Left lung (tissue), 10 donors: Measurements from ENCODE around the gene FEM1B. TPM values are rescaled to one million over a fixed set of nuclear protein-coding genes. Genes with fewer than 3 reads are reported as not detected.
A peak's percentile ranks its signal among the peaks of the same experiment; 100 is the strongest.

ENCODE experiments used
- ATAC-seq: fragments of 200-7000 bp; cut with Tn5 transposase; one replicate; pipeline ENCODE4 v1.9.1; 2020; ENCODE audit warnings: moderate library complexity
- DNase-seq, 4 donors: peaks; one replicate each; pipeline ENCODE4 v3.0.0-alpha.2; 2013 to 2020
- H3K27ac ChIP-seq, 2 donors: fragments of 200-600 bp; sonication (generic) in 1 of 2; one replicate each; pipeline versions ENCODE4 v1.5.0 to v1.8.0; 2020 to 2021
- H3K27me3 ChIP-seq, 2 donors: fragments of 200-600 bp; sonication (generic) in 1 of 2; one replicate each; pipeline versions ENCODE4 v1.5.0 to v1.8.0; 2020 to 2021
- H3K36me3 ChIP-seq, 2 donors: fragments of 200-600 bp; sonication (generic) in 1 of 2; one replicate each; pipeline versions ENCODE4 v1.5.0 to v1.8.0; 2020 to 2021
- H3K4me1 ChIP-seq, 2 donors: fragments of 200-600 bp; one replicate each; pipeline ENCODE4 v1.8.0; 2021
- H3K4me3 ChIP-seq, 2 donors: fragments of 200-600 bp; sonication (generic) in 1 of 2; one replicate each; pipeline versions ENCODE4 v1.5.0 to v1.8.0; 2020 to 2021; ENCODE audit warnings: mild to moderate bottlenecking in 1 of 2
- H3K9me3 ChIP-seq, 2 donors: fragments of 200-600 bp; sonication (generic) in 1 of 2; one replicate each; pipeline versions ENCODE4 v1.5.0 to v1.8.0; 2020 to 2021
- intact Hi-C, 2 donors: fragments of 100-400 bp; cut with DNase I; formaldehyde crosslinking; loops; one replicate each; pipeline versions ENCODE4 v1.11.2 to v1.14.2; 2022
- polyA plus RNA-seq, 6 donors: library from polyadenylated mRNA; unstranded; fragments of 120-200 nt; gene quantifications; one replicate each; pipeline ENCODE4 v1.2.1, GENCODE V29; 2013; ENCODE audit not compliant: insufficient read length in 6 of 6
- total RNA-seq, 2 donors: library from RNA; stranded (reverse); fragmentation: NEBNext Ultra II Directional; extraction: Animal tissue kit (Norgen Biotek cat#: 25700); gene quantifications; one replicate each; pipeline ENCODE4 v1.2.1, GENCODE V29; 2021
- TF ChIP-seq, protein P1 (sequence below), 2 donors: fragments of 200-600 bp; sonication (generic) in 1 of 2; IDR thresholded peaks; one replicate each; pipeline versions ENCODE4 v1.5.0 to v1.8.0; 2021; ENCODE audit warnings: antibody characterized with exemption in 2 of 2
- donor health status: DM: no; HTN: yes; CAD: no.
- donor health status: DM: no; HTN: no; CAD: no.

FEM1B gene
- total and polyA plus RNA-seq, 8 donors: 44.1 to 57.2 (median 50.4) TPM

DNA sequence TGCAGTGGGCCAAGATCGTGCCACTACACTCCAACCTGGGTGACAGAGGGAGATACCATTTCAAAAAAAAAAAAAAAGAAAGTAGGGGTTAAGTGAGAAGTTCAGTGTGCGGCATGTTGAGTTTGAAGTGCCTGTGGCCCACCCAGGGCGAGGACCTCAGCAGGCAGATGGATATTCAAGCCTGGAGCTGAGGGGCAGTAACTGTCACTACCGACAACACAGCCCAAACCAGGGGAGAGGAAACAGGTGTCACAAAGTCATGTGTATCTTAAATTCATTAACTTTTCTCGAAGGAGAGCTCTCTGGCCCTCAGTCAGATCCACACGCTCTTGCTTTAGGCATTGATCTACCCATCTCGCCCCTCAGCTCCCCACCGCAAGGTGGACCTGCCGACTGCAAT, 45.3 kb downstream of the FEM1B start:
- DNase-seq (no peak), ATAC-seq (no peak)
- Histone ChIP-seq H3K9me3 (no peaks in the 10 kb centered on the region), H3K4me3 (no peak overlapping the region), H3K27ac (no peak overlapping the region), H3K27me3 (peaks cover 0 to 13% of the 10 kb centered on the region in 2 donors), H3K4me1 (no peaks in the 10 kb centered on the region), H3K36me3 (no peaks in the 10 kb centered on the region)
- TF ChIP-seq, protein P1, sequence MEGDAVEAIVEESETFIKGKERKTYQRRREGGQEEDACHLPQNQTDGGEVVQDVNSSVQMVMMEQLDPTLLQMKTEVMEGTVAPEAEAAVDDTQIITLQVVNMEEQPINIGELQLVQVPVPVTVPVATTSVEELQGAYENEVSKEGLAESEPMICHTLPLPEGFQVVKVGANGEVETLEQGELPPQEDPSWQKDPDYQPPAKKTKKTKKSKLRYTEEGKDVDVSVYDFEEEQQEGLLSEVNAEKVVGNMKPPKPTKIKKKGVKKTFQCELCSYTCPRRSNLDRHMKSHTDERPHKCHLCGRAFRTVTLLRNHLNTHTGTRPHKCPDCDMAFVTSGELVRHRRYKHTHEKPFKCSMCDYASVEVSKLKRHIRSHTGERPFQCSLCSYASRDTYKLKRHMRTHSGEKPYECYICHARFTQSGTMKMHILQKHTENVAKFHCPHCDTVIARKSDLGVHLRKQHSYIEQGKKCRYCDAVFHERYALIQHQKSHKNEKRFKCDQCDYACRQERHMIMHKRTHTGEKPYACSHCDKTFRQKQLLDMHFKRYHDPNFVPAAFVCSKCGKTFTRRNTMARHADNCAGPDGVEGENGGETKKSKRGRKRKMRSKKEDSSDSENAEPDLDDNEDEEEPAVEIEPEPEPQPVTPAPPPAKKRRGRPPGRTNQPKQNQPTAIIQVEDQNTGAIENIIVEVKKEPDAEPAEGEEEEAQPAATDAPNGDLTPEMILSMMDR (IDR thresholded peaks at IDR 0.05): no peak
- intact Hi-C loops: no loop called here

- ATAC-seq (no peak), DNase-seq (no peak)
- no peaks in the 10 kb centered on the region for H3K9me3 ChIP-seq
- intact Hi-C loops: no loop called here
- no peaks in the 10 kb centered on the region for H3K36me3 ChIP-seq
- peaks cover 0 to 13% of the 10 kb centered on the region in 2 donors for H3K27me3 ChIP-seq
- TF ChIP-seq, protein P1 (IDR thresholded peaks at IDR 0.05): no peak
- H3K27ac ChIP-seq: no peak overlapping the region
- H3K4me3 ChIP-seq: no peak overlapping the region
- no peaks in the 10 kb centered on the region for H3K4me1 ChIP-seq
These were observed 48.2 kb downstream of the FEM1B start for GRCh38 chr15:68325726-68326125.

- TF ChIP-seq, protein P1 (IDR thresholded peaks at IDR 0.05): no peak
- ATAC-seq (peak; percentile 18), DNase-seq (no peak)
- Histone ChIP-seq H3K27me3 (peaks cover 0 to 13% of the 10 kb centered on the region in 2 donors), H3K4me3 (no peak overlapping the region), H3K4me1 (no peaks in the 10 kb centered on the region), H3K27ac (no peak overlapping the region), H3K36me3 (no peaks in the 10 kb centered on the region), H3K9me3 (no peaks in the 10 kb centered on the region)
- intact Hi-C loops: no loop called here
These were observed 49.3 kb downstream of the FEM1B start for GRCh38 chr15:68326711-68327354.

GRCh38 chr15:68328443-68328842, 50.9 kb downstream of the FEM1B start:
- Histone ChIP-seq H3K27me3 (peaks cover 0 to 13% of the 10 kb centered on the region in 2 donors), H3K4me3 (no peak overlapping the region), H3K27ac (no peak overlapping the region), H3K9me3 (no peaks in the 10 kb centered on the region), H3K36me3 (no peaks in the 10 kb centered on the region), H3K4me1 (no peaks in the 10 kb centered on the region)
- DNase-seq (no peak), ATAC-seq (no peak)
- TF ChIP-seq, protein P1 (IDR thresholded peaks at IDR 0.05): no peak
- intact Hi-C loops: no loop called here

DNA sequence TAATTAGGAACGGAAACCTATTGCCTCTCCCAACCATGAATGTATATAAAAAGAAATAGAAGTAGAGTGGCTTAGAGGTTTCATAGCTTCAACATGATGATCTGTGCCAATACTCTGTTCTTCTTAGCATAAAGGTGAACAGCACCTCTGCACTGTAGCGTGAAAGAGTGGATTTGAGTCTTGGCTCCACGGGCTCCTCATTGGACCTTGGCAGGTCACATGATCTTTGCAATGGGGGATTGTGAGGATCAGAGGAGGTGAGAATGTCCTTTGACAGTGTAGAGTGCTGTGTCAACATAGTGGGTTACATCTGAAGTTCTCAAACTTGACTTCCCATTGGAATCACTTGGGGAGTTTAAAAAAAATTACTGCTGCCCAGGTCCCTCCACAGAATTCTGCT, 51.4 kb downstream of the FEM1B start:
- Histone ChIP-seq H3K27ac (no peak overlapping the region), H3K9me3 (no peaks in the 10 kb centered on the region), H3K4me1 (peaks cover 0 to 5% of the 10 kb centered on the region in 2 donors), H3K27me3 (peaks cover 0 to 13% of the 10 kb centered on the region in 2 donors), H3K36me3 (no peaks in the 10 kb centered on the region), H3K4me3 (no peak overlapping the region)
- DNase-seq (no peak), ATAC-seq (no peak)
- intact Hi-C loops: no loop called here
- TF ChIP-seq, protein P1 (IDR thresholded peaks at IDR 0.05): no peak
